Ectodermal cell (in vitro differentiated cells): Measurements from ENCODE around the gene FRMD1.

ENCODE experiments used
- H3K27ac ChIP-seq: 2 replicates; pipeline ENCODE4 v1.7.0; 2013; ENCODE audit warnings: mild to moderate bottlenecking, low read depth, low read length; ENCODE audit not compliant: insufficient read depth, poor library complexity, severe bottlenecking
- H3K27me3 ChIP-seq: 2 replicates; pipeline ENCODE4 v1.7.0; 2013; ENCODE audit warnings: mild to moderate bottlenecking, low read length; ENCODE audit not compliant: insufficient read depth, control insufficient read depth, poor library complexity, severe bottlenecking
- H3K36me3 ChIP-seq: one replicate; pipeline ENCODE4 v1.7.0; 2013; ENCODE audit warnings: low read length; ENCODE audit not compliant: control insufficient read depth, insufficient read depth
- H3K4me1 ChIP-seq: one replicate; pipeline ENCODE4 v1.7.0; 2013; ENCODE audit warnings: low read length; ENCODE audit not compliant: control insufficient read depth, insufficient read depth
- H3K4me3 ChIP-seq: 2 replicates; pipeline ENCODE4 v1.7.0; 2013; ENCODE audit warnings: low read depth, low read length, control low read depth; ENCODE audit not compliant: insufficient read depth
- H3K9me3 ChIP-seq: 2 replicates; pipeline ENCODE4 v1.7.0; 2013; ENCODE audit warnings: mild to moderate bottlenecking, low read length, moderate library complexity; ENCODE audit not compliant: control insufficient read depth
- WGBS, 2 experiments: methylation state at CpG; one replicate each; pipeline ENCODE4 v1.1.7; 2013; ENCODE audit warnings: missing lambda C conversion rate in 2 of 2; 5-methylcytosine and 5-hydroxymethylcytosine counted together

FRMD1 gene

DNA sequence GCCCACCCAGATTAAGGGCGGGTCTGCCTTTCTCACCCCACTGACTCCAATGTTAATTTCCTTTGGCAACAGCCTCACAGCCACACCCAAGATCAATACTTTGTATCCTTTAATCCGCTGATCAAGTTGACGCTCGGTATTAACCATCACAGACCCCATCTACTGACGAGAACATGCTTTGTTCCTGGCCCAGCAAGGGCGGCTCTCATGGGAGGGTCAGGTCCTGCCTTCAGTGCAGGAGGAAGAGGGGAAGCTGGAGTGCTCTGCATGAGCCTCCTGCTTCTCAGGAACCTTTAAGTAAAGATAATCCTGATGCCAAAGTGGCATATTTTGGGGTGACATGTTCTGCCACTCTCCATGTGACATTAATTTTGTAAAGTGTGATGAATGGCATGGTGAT lies 73.2 kb downstream of the FRMD1 start:
- no peak overlapping the region for H3K27ac ChIP-seq
- no peaks in the 10 kb centered on the region for H3K36me3 ChIP-seq
- 95 to 96% methylated on average over 6 of the region's 6 CpGs for WGBS, 2 experiments
- H3K9me3 ChIP-seq, result no peaks in the 10 kb centered on the region
- no peaks in the 10 kb centered on the region for H3K4me1 ChIP-seq
- H3K27me3 ChIP-seq, result no peaks in the 10 kb centered on the region
- H3K4me3 ChIP-seq, result no peak overlapping the region

DNA sequence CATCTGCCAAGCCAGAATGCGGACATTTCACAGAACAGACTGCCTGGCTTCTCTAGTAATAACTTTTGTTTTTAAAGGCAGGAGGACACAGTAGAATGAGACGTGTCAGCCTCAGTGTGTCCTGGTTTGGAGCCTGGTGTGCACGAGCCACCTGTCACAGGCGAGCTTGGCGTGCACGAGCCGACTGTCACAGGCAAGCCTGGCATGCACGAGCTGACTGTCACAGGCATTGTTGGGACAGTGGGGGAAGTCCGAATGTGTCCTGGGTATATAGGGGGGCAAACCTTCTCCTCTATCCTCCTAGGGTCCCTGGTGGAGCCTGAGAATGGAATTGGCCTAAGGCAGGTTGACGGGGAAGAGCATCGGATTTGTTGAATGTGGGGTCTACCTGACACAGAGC lies 74.1 kb downstream of the FRMD1 start:
- Histone ChIP-seq H3K4me1 (no peaks in the 10 kb centered on the region), H3K36me3 (no peaks in the 10 kb centered on the region), H3K9me3 (no peaks in the 10 kb centered on the region), H3K27ac (no peak overlapping the region), H3K27me3 (no peaks in the 10 kb centered on the region), H3K4me3 (no peak overlapping the region)
- 97% methylated on average over 11 of the region's 11 CpGs for WGBS, 2 experiments

DNA sequence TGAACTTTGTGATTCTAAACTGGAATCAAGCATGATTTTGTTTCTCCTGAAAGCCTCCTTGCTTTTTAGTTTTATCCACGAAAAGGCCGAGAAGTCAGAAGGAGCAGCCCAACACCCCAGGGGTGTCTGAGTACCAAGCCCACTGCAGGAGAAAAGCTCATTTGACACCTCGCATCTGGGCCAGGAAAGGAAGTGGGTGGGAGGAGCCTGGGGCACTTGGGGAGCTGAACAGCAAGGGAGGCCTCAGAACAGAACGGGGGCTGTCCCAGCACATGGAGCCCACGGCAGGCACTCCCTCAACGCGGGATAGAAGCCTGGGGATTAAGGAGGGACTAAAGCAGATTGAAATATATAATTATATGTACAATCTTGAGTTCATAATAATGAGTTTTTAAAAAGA lies 75.0 kb downstream of the FRMD1 start:
- Histone ChIP-seq H3K9me3 (no peaks in the 10 kb centered on the region), H3K27me3 (no peaks in the 10 kb centered on the region), H3K27ac (no peak overlapping the region), H3K36me3 (no peaks in the 10 kb centered on the region), H3K4me1 (no peaks in the 10 kb centered on the region), H3K4me3 (no peak overlapping the region)
- WGBS, 2 experiments, result 73 to 82% methylated on average over 5 of the region's 7 CpGs
